GM12891 (cell line): Measurements from ENCODE around the gene AMER3.

Experiments
- DNase-seq: peaks from one replicate; pipeline ENCODE4 v3.0.0; 2011; ENCODE audit warnings: low spot score; ENCODE audit not compliant: insufficient read length
- FAIRE-seq: peaks from 2 replicates; lab custom pipeline; 2011; peaks lifted over from hg19 to GRCh38; lab: Jason Lieb, UNC
- PAX5 ChIP-seq: IDR thresholded peaks from 2 replicates; pipeline ENCODE4 v1.6.1; 2011; ENCODE audit warnings: low read length, moderate library complexity, mild to moderate bottlenecking; ENCODE audit not compliant: insufficient read depth, severe bottlenecking
- POLR2A ChIP-seq: IDR thresholded peaks from 2 replicates; pipeline ENCODE4 v1.6.1; 2011; ENCODE audit warnings: low read depth, low read length, control low read depth
- POLR2AphosphoS5 ChIP-seq: IDR thresholded peaks from 2 replicates; pipeline ENCODE4 v1.6.1; 2011; ENCODE audit warnings: low read depth, low read length, control low read depth
- POU2F2 ChIP-seq: IDR thresholded peaks from 2 replicates; pipeline ENCODE4 v1.6.1; 2011; ENCODE audit warnings: low read depth, mild to moderate bottlenecking, control low read depth, low read length, moderate library complexity
- SPI1 ChIP-seq: IDR thresholded peaks from 2 replicates; pipeline ENCODE4 v1.6.1; 2011; ENCODE audit warnings: low read depth, low read length, control low read depth
- TAF1 ChIP-seq: IDR thresholded peaks from 2 replicates; pipeline ENCODE4 v1.6.1; 2011; ENCODE audit warnings: low read depth, low read length, control low read depth

AMER3 gene

DNA sequence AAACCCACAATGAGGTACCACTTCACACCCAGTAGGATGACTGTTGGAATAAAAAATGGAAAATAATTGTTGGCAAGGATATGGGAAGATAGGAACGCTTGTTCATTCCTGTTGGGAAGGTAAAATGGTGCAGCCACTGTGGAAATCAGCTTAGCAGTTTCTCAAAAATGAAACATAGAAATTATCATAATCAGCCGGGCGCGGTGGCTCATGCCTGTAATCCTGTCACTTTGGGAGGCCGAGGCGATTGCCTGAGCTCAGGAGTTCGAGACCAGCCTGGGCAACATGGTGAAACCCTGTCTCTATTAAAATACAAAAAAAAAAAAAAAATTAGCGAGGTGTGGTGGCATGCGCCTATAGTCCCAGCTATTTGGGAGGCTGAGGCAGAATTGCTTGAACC is 23.4 kb downstream of the AMER3 start:
- TF ChIP-seq POU2F2 (no peak), PAX5 (no peak)
- FAIRE-seq (no peak), DNase-seq (no peak)

DNA sequence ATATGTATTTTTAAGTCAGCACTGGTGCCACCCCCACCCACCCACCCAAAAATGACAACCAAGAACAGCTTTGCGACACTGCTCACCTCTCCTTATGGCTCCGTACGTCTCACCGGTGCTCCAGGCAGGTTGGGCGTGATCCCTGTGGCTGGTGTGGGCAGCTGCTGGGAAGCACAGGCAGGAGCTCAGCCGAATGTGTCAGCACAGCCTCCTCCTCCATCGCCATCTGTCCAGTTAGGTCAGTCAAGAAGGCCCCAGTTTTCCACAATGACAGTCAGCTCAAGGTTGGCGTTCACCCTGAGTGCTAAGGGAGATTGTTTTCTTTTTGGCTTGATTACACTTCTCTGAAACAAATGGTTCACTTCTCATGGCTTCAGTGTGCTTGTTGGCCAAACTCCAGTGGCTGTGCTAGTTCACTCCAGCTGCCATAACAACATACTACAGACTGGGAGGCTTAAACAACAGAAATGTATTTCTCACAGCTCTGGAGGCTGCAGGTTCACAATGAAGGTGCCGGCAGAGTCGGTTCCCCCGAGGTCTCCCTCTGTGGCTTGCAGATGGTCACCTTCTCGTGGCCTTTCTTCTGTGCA is 30.2 kb downstream of the AMER3 start:
- DNase-seq, result no peak
- TF ChIP-seq SPI1, result no peak
- TF ChIP-seq PAX5, result no peak
- no peak for TF ChIP-seq TAF1
- TF ChIP-seq POLR2A, result no peak
- TF ChIP-seq POU2F2, result no peak
- no peak for TF ChIP-seq POLR2AphosphoS5
- no peak for FAIRE-seq

DNA sequence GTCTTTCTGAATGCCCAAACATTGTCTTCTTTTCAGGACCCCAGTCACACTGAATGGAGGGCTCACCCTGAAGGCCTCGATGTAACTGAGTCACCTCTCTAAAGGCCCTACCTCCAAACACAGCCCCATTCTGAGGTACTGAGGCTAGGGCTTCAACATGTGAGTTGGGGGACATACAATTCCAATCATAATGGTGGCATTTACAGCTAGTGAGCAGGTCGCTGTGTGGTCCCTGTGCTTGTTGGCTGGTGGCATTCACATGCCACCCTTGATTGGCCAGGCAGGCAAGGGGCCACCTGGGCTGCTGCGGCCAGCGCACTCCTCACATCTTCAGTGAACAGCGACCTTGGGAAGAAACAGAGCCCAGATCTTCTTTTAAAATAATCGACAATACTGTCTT is 30.7 kb downstream of the AMER3 start:
- DNase-seq (no peak), FAIRE-seq (no peak)
- TF ChIP-seq POLR2AphosphoS5 (no peak), POU2F2 (no peak), PAX5 (no peak), TAF1 (no peak), POLR2A (no peak), SPI1 (no peak)

DNA sequence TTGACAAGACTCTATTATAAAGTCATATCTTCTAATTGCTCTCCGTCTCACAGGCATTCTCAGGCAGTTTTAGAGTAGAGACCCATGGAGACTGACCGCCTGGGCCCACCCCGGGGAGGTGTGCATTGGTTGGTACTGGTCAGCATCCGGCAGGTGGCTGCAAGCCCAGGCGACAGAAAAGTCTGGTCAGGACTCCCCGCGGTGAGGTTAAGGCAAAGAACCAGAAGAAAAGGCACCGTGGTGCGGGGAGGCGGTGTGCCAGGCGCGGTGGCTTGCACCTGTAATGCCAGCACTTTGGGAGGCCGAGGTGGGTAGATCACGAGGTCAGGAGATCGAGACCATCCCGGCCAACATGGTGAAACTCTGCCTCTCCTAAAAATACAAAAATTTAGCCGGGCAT is 32.5 kb downstream of the AMER3 start:
- DNase-seq (no peak), FAIRE-seq (no peak)
- TF ChIP-seq POLR2AphosphoS5 (no peak), POU2F2 (no peak), PAX5 (no peak), POLR2A (no peak), SPI1 (no peak)

DNA sequence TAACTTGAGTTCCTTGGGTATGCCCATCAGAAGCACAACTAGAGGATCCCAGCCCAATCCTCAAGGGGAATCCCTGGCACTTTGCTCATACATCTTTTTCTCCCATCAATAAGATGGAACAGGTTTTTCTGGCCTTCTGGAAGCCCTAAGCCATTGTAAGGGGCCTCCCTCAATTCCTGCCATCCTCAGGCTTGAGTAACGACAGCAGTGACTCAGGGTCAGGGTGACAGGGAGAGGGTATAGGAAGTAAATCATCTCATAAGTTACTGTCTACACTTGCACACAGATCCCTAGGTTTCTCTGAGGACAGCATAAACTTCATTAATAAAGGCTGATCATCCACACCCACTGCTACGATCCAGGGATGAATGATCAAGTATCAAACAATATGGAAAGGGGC is 35.0 kb downstream of the AMER3 start:
- TF ChIP-seq POLR2A, result no peak
- TF ChIP-seq SPI1, result no peak
- no peak for TF ChIP-seq POLR2AphosphoS5
- TF ChIP-seq PAX5, result no peak
- no peak for TF ChIP-seq TAF1
- TF ChIP-seq POU2F2, result no peak
- FAIRE-seq (no peak), DNase-seq (no peak)

DNA sequence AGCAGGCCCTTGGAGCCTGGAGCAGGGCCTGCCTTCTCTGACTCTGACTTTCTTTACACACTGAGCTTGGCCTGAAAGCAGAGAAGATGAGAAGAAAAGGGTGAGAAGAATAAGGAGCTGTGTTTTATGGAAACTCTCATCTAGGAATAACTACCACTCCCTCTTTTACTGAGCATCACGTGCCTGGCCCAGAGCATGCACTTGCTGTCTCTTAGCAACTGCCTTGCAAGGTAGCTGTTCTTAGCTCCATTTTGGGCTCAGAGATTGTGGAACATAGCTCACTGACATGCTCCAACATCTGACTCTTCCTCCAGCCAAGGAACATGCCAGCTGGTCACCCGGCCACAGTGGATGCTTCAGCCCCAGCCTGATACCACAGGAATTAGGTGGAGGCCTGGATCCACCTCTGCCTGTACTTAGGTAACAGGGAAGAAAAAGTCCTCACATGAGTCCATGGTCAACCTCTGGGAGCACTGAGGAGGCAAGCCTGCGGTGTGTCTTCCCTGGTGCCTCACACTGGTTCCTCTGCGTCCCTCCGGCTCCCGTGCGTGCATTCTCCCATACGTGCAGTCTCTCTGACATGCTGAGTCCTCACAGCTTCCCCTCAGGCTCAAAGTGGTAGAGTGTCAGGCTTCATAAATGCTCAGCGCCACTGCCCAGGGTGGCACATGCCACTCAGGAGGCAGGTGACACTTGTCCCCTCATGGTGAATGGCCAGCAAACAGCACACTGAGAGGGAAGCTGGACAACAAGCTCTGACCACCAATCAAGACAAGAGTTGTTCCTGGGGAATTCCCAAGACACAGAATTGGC is 35.7 kb downstream of the AMER3 start:
- FAIRE-seq, result no peak
- DNase-seq, result no peak
- TF ChIP-seq PAX5, result no peak
- TF ChIP-seq TAF1, result no peak
- TF ChIP-seq POLR2A, result no peak
- TF ChIP-seq POU2F2, result no peak
- TF ChIP-seq SPI1, result no peak
- TF ChIP-seq POLR2AphosphoS5, result no peak

DNA sequence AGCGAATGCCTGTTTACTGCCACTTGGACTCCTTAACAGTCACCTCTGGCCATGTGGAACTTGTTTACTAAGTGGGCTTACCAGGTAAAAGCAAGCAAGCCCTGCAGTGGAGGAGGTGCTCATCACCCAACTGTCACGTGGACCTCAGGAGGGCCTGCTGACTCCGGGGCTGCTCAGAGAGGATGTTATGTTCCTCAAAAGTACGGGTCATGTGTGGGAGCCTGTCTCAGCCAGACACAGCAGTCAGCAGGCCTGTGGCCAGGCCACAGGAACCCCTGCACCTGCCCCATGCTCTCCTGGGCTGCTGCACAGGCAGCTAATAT is 36.2 kb downstream of the AMER3 start:
- FAIRE-seq, result no peak
- TF ChIP-seq SPI1 (no peak), POLR2A (no peak), POLR2AphosphoS5 (no peak), TAF1 (no peak), PAX5 (no peak), POU2F2 (no peak)
- DNase-seq, result no peak

DNA sequence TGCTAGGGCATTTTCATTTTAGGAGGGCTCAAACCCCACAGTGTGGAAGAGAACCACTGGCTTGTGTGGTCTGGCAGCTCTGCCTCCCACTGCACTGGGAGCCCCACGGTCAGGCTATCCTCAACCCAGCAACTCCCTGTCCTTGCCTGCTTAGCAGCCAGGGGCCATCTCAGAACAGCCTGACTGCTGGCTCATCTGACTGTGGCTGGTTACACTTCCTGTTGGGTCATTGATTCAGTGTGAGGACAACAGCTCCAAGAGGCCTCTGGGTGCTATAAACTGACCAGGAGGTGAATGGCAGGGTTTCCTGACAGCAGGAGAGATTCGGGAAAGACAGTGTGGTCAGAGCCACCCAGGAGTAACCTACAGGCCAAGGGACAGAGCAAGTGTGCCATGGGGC is 40.1 kb downstream of the AMER3 start:
- no peak for FAIRE-seq
- DNase-seq, result no peak
- TF ChIP-seq POLR2A (no peak), POLR2AphosphoS5 (no peak), TAF1 (no peak), SPI1 (no peak), POU2F2 (no peak), PAX5 (no peak)

DNA sequence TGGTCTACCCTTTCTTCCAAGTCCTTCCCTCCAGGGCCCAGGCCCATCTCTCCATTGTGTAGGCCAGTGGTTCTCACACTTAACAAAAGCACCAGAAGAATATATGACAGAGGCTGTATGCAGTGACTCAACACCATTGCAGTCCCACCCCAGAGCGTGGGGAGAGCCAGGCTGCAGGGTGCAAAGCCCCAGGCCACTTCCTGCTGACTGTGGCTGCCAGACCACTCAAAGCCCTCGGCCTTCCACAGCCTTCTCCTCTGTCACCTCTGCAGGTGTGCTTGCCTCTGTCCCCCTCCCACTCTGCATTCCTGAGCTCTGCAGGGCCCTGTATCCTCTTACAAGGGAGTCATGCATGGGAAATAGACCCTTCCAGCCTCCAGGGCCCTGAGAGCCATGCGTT is 41.0 kb downstream of the AMER3 start:
- DNase-seq (no peak), FAIRE-seq (no peak)
- TF ChIP-seq PAX5 (no peak), POLR2AphosphoS5 (no peak), POU2F2 (no peak), TAF1 (no peak), SPI1 (no peak), POLR2A (no peak)
